ENCODE measurements around the gene SOX10. TPM values are rescaled to one million over a fixed set of nuclear protein-coding genes. Genes with fewer than 3 reads are reported as not detected.

SOX10 gene
- total RNA-seq, 1 experiment from 2014 or later, result not detected

DNA sequence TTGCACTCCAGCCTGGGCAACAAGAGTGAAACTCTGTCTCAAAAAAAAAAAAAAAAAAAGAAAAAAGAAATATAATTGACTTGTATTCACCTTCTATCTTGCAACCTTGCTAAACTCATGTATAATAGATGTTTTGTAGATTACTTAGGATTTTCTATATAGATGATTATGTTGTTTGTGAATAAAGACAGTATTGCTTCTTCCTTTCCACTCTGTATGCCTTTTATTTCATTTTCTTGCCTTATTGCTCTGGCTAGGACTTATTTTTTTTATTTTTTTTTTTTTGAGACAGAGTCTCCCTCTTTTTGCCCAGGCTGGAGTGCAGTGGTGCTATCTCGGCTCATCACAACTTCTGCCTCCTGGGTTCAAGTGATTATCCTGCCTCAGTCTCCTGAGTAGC lies 29.7 kb upstream of the SOX10 start:
- CTCF ChIA-PET, result no interaction called here
- no TSS peak for BruUV-seq (replicated peaks)
- Histone ChIP-seq H3K27me3 (replicated peaks; ENCODE audit: control insufficient read depth, insufficient read depth, low read length) (no peaks in the 10 kb centered on the region), H3K36me3 (ENCODE audit: control insufficient read depth, insufficient read depth, low read length) (no peaks in the 10 kb centered on the region), H3K9me3 (no peaks in the 10 kb centered on the region), H3K4me1 (no peaks in the 10 kb centered on the region), H3K4me3 (ENCODE audit: low read depth, low read length) (no peak overlapping the region)
- no peaks in the 10 kb centered on the region for H3K27me3 Mint-ChIP-seq (ENCODE audit: insufficient read depth, unreplicated experiment)
- H3K4me3 Mint-ChIP-seq (ENCODE audit: unreplicated experiment), result no peak overlapping the region
- TF ChIP-seq, protein P1, sequence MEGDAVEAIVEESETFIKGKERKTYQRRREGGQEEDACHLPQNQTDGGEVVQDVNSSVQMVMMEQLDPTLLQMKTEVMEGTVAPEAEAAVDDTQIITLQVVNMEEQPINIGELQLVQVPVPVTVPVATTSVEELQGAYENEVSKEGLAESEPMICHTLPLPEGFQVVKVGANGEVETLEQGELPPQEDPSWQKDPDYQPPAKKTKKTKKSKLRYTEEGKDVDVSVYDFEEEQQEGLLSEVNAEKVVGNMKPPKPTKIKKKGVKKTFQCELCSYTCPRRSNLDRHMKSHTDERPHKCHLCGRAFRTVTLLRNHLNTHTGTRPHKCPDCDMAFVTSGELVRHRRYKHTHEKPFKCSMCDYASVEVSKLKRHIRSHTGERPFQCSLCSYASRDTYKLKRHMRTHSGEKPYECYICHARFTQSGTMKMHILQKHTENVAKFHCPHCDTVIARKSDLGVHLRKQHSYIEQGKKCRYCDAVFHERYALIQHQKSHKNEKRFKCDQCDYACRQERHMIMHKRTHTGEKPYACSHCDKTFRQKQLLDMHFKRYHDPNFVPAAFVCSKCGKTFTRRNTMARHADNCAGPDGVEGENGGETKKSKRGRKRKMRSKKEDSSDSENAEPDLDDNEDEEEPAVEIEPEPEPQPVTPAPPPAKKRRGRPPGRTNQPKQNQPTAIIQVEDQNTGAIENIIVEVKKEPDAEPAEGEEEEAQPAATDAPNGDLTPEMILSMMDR (IDR thresholded peaks at IDR 0.05; ENCODE audit: insufficient read depth in 1 of 2, low read depth in 1 of 2, low read length in 1 of 2, severe bottlenecking in 1 of 2, unreplicated experiment in 1 of 2), result no peak
- POLR2A ChIA-PET, result no interaction called here
- intact Hi-C loops (cut with micrococcal nuclease; ENCODE audit: unreplicated experiment), result no loop called here
- no peaks in the 10 kb centered on the region for H3K4me1 Mint-ChIP-seq (ENCODE audit: low read depth, unreplicated experiment)
- no peak overlapping the region for H3K27ac Mint-ChIP-seq (ENCODE audit: unreplicated experiment)
- DNase-seq, result no peak
- H3K9me3 Mint-ChIP-seq (ENCODE audit: unreplicated experiment), result no peaks in the 10 kb centered on the region
- no peaks in the 10 kb centered on the region for H3K36me3 Mint-ChIP-seq (ENCODE audit: insufficient read depth, unreplicated experiment)

- BruUV-seq (replicated peaks), result no TSS peak
- H3K27me3 Mint-ChIP-seq (ENCODE audit: insufficient read depth, unreplicated experiment), result no peaks in the 10 kb centered on the region
- H3K9me3 Mint-ChIP-seq (ENCODE audit: unreplicated experiment), result no peaks in the 10 kb centered on the region
- no peak overlapping the region for H3K4me3 Mint-ChIP-seq (ENCODE audit: unreplicated experiment)
- Histone ChIP-seq H3K36me3 (ENCODE audit: control insufficient read depth, insufficient read depth, low read length) (no peaks in the 10 kb centered on the region), H3K9me3 (no peaks in the 10 kb centered on the region), H3K27me3 (replicated peaks; ENCODE audit: control insufficient read depth, insufficient read depth, low read length) (no peaks in the 10 kb centered on the region), H3K4me1 (no peaks in the 10 kb centered on the region), H3K4me3 (ENCODE audit: low read depth, low read length) (no peak overlapping the region)
- no peaks in the 10 kb centered on the region for H3K36me3 Mint-ChIP-seq (ENCODE audit: insufficient read depth, unreplicated experiment)
- H3K27ac Mint-ChIP-seq (ENCODE audit: unreplicated experiment), result no peak overlapping the region
- intact Hi-C loops (cut with micrococcal nuclease; ENCODE audit: unreplicated experiment), result no loop called here
- TF ChIP-seq, protein P1 (IDR thresholded peaks at IDR 0.05; ENCODE audit: insufficient read depth in 1 of 2, low read depth in 1 of 2, low read length in 1 of 2, severe bottlenecking in 1 of 2, unreplicated experiment in 1 of 2), result no peak
- no peaks in the 10 kb centered on the region for H3K4me1 Mint-ChIP-seq (ENCODE audit: low read depth, unreplicated experiment)
- no peak for DNase-seq
- POLR2A ChIA-PET, result no interaction called here
- CTCF ChIA-PET, result no interaction called here
Observed at GRCh38 chr22:38012604-38013072, 28.3 kb upstream of the SOX10 start.

DNA sequence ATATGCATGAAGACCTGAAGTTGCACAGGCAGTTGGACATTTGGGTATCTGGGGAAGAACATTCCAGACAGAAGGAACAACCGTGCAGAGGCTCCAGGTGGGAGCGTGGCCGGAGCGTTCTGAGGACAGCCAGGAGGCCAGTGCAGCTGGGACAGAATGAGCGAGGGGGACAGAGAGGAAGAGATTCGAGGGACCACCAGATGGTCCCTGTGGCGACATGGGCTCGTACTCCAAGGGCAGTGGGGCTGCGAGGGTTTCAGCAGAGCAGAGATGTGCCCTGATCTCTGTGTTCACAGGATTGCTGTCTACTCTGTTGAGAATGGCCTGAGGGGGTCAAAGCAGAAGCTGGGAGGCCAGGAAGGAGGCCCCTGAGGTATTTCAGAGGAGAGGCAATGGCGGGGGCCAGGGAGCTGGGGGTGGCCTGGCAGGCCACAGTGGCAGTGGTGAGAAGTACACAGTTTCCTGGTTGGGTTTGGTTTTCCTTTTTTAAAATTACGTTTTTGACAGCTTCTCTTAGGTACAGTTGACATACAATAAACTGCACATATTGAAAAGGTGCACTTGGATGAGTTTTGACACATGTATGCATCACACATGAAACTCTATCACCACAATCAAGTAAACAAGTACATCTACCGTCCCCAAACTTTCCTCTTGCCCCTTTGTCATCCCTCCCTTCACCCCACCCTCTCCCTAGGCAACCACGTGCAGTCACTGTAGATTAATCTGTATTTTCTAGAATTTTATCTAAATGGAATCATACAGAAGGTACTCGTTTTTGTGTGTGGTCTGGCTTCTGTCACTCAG lies 24.8 kb upstream of the SOX10 start:
- H3K27me3 Mint-ChIP-seq (ENCODE audit: insufficient read depth, unreplicated experiment), result no peaks in the 10 kb centered on the region
- no peaks in the 10 kb centered on the region for H3K36me3 ChIP-seq (ENCODE audit: control insufficient read depth, insufficient read depth, low read length)
- no peaks in the 10 kb centered on the region for H3K4me1 Mint-ChIP-seq (ENCODE audit: low read depth, unreplicated experiment)
- H3K9me3 Mint-ChIP-seq (ENCODE audit: unreplicated experiment), result no peaks in the 10 kb centered on the region
- H3K27me3 ChIP-seq (replicated peaks; ENCODE audit: control insufficient read depth, insufficient read depth, low read length), result no peaks in the 10 kb centered on the region
- intact Hi-C loops (cut with micrococcal nuclease; ENCODE audit: unreplicated experiment), result no loop called here
- H3K4me3 ChIP-seq (ENCODE audit: low read depth, low read length), result no peak overlapping the region
- POLR2A ChIA-PET, result interaction anchor here (0.6 kb wide), 1 partner anchor 1499 kb away, joined by 4 read pairs; no protein-coding TSS in a partner anchor
- H3K27ac Mint-ChIP-seq (ENCODE audit: unreplicated experiment), result no peak overlapping the region
- H3K4me1 ChIP-seq, result no peaks in the 10 kb centered on the region
- no peak for DNase-seq
- no peaks in the 10 kb centered on the region for H3K36me3 Mint-ChIP-seq (ENCODE audit: insufficient read depth, unreplicated experiment)
- no peak overlapping the region for H3K4me3 Mint-ChIP-seq (ENCODE audit: unreplicated experiment)
- TF ChIP-seq, protein P1 (IDR thresholded peaks at IDR 0.05; ENCODE audit: insufficient read depth in 1 of 2, low read depth in 1 of 2, low read length in 1 of 2, severe bottlenecking in 1 of 2, unreplicated experiment in 1 of 2), result no peak
- CTCF ChIA-PET, result no interaction called here
- BruUV-seq (replicated peaks), result no TSS peak
- no peaks in the 10 kb centered on the region for H3K9me3 ChIP-seq

All from Caco-2 (cell line).